GM10847 (cell line): ENCODE results near the gene PKP1.

Experiments
- POLR2A ChIP-seq: IDR thresholded peaks from 2 replicates; pipeline ENCODE4 v1.6.1; 2011; ENCODE audit not compliant: insufficient read length; ENCODE audit errors: extremely low read depth

PKP1 gene

GRCh38 chr1:201326710-201327109 is 43.4 kb downstream of the PKP1 start:
- no peak for TF ChIP-seq POLR2A

DNA sequence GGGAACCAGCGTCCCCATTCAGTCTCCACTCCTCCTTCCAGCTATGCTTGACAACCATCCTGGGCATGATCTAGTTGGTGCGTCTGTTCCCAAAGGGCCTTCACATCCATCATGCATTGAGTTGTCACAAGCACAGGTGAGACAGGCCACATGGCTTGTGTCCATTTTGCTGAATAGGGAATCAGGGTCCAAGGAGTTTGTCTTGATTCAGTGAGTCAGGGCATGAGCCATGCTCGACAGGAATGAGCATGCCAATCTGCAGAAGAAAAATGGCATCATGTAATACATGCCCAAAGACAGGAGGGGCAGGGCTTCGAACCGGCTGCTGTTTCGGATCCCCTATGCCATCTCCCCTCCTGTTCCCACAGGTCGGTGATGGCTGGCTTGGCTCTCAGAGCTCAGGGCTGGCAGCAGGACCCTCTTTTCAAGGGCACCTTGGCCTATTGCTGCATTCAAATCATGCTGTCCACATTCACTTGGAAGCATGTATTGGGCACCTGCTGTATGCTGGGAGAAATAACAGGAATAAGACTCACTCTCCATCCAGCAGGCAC is 44.5 kb downstream of the PKP1 start:
- TF ChIP-seq POLR2A = no peak

DNA sequence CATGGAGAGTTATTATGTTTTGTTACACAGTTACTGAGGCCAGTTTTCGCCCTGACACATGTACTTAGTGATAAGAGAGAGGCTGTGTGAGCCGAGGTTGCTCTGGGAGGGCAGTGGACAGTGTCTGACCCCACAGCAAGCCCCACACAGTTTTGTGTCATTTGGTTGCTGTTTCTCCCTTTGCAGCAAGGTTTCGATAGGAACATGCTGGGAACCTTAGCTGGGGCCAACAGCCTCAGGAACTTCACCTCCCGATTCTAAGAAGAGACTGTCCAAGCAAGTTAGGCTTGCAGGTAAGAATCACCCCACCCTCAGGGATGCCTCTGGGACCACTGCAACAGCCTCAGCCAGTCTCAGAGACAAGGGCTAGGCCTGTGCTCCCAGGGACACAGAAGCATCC is 45.3 kb downstream of the PKP1 start:
- TF ChIP-seq POLR2A = no peak

- no peak for TF ChIP-seq POLR2A
Measured at GRCh38 chr1:201329286-201329685, 46.0 kb downstream of the PKP1 start.

DNA sequence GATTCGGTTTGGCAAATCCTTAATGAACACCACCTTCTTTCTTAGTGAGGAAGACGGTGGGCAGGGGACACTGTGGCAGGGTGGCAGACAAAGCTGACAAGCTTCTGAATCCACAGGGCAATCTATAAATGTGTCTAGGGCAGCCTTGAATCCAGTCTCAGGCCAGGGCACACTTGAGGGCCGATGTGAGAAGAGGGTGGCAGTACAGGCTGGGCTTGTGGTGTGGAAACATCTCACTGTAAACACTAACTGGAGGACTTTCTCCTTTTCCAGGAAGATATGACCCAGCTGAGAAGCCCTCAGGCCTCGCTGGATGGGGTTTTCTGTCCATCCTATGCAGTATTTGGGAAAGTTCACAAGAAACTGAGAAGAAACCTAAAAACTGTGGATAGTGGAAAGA is 46.5 kb downstream of the PKP1 start:
- no peak for TF ChIP-seq POLR2A

DNA sequence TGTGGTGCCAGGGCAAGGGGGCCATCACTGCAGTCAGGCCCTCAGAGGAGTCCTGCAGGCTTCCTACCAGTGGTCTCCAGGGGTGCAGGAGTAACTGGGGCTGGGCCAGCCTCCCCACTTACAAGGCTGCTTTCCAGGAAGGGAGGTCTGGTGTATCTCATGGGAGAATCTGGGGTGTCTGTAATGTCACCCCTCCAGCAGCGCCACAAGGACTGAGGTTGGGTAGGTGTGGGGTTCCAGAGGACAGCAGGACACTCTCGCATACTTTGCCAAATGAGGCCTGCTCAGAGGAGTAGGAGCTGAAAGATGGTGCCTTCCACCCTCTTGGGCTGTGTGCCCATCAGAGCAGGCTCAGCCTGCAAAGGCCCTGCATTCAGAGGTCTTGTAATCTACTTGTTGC is 47.2 kb downstream of the PKP1 start:
- no peak for TF ChIP-seq POLR2A

DNA sequence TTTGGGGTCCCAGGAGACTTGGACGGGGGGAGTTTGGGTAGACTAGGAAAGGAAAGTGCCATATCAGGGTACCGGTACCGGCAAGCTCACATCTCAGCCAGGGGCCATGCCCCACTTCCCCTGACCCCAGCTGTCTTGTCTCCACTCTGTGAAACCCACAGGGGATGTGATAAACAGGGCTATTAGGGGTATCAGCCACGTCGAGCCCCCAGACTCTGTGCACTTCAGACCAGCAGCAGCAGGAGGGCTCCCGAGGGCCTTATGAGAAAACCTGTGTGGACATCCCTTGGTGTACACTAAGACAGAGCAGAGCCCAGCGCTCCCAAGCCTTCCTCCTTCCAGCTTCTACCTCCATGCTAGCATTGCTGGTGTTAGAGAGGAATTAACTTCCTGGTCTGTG is 47.9 kb downstream of the PKP1 start:
- TF ChIP-seq POLR2A = no peak

GRCh38 chr1:201332021-201332420 is 48.7 kb downstream of the PKP1 start:
- TF ChIP-seq POLR2A = no peak

DNA sequence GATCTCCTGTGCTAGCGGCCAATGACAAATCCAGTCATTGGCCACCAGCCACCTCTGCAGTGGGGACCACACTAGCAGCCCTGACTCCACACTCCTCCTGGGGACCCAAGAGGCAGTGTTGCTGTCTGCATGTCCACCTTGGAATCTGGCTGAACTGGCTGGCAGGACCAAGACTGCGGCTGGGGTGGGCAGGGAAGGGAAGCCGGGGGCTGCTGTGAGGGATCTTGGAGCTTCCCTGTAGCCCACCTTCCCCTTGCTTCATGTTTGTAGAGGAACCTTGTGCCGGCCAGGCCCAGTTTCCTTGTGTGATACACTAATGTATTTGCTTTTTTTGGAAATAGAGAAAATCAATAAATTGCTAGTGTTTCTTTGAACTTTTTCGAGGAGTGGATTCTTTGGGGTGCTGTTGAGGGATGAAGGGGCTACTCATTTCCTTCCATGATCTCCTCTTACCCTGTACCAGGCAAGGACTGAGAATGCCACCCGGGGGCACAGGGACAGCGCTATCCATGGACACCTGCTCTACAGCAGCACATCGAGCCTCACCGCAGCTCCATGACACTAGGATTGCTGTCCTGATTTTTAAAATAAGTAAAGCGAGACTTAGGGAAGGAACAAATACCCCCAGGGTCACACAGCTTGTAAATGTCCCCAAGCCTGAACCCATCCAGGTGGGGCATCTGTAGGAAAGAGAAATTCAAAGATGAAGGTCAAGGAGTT is 49.5 kb downstream of the PKP1 start:
- no peak for TF ChIP-seq POLR2A

DNA sequence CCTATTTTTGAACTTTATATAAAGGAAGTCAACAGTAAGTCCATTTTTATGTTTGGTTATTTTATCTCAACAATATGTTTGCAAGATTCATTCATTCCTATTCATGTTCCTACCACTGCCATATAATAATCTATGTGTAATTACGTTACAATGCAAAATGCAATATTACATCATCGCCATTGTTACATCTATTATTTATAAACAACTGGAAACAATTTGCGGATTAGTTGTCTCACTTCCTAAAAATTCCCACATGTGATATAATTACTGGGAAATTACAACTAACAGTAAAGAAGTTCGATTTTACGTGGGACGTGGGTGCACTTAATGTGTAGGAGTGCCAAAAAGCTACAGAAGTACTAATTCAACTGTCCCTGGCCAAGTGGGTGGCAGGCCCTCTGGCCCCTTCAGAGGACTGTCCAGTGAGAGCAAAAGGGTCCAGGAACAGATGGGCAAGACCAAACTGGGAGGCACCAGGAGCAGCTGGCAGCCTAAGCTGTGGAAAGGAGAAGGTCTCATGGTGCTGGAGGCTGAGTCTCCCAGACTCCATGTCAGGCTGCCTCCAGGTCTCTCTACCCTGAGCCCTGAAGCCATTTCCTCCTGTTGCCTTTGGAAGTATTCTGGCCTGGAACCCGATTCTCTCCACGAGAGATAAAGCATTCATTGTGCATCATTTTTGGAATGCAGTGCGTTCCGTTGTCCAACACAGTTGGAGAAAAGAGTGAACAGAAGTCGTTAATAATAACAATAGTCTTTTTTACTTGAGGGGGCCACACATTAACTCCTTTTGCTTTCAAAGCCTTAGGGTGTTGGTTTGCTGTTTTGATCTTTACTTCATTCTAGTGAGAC is 51.2 kb downstream of the PKP1 start:
- TF ChIP-seq POLR2A = no peak

- TF ChIP-seq POLR2A = no peak
Measured at GRCh38 chr1:201335174-201335870, 52.0 kb downstream of the PKP1 start.

DNA sequence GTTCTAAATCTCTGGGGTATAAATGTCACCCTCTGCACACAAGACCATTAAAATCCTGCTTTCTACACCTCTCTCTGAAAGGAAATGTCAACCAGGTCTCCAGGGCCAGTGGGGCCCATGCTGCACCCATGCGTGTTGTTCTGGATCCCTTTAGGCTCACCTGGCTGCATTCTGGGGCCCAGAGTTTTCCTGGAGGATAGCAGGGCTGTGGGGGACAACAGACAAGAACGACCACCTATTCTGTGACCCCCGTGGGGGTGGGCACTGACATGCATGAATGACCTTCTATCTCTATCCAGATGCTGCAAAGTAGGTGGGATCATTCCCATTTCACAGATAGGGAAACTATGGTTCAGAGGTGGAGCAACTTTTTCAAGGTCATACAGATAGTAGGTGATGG is 52.6 kb downstream of the PKP1 start:
- TF ChIP-seq POLR2A = no peak

DNA sequence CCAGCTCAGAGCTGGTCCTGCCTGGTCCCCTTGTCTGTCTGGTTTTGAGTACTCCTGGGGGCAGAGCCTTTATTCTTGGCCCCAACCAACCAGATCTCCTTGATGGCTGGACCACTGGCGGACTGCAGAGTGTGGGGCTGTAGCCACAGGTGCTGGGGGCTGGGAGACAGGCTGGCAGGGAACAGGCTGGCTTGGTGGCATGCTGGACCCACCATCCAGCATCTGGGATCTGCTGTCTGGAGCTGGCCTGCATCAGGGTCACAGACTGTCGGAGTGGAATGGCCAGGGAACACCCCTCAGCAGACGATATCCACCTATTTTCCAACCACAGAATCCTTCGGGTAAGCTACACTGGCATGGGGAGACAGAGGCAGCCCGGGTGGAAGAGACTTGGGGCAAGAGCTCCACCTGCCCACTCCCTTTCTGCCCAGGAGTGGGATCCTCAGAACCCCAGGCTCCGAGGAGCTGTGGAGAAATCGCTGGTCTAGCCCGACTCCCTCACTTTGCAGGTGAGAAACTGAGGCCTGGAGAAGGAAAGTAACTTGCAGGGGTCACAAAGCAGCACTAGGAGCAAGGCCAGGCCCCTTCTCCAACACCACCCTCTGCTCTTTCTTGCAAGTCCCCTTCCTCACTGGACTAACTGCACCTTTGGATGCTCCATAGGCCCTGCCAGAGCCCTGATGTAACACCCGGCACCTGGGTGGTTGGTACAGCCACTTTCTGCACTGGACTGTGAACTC is 53.6 kb downstream of the PKP1 start:
- TF ChIP-seq POLR2A = no peak

DNA sequence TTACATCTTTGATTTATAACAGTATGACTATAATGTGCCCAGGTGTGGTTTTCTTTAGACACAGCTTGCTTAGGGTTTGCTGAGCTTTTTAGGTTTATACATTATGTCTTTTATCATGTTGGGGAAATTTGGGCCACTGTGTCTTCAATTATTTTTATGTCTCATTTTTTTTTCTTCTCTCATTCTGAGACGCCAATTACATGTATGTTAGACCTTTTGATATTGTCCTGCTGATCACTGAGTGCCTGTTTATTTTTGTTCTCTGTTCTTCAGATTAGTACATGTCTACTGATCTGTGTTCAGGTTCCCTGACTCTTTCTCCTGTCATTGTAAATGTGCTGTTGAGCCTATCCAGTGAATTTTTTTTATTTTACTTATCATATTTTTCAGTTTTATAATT is 58.1 kb downstream of the PKP1 start:
- no peak for TF ChIP-seq POLR2A
